Progenitor cell of endocrine pancreas (in vitro differentiated cells): ENCODE results near the gene DUSP3. TPM values are rescaled to one million over a fixed set of nuclear protein-coding genes. Genes with fewer than 3 reads are reported as not detected.

Experiments
- DNase-seq: peaks from one replicate; pipeline ENCODE4 v3.0.0; 2021; ENCODE audit warnings: low spot score; ENCODE audit not compliant: unreplicated experiment
- H3K27ac Mint-ChIP-seq: 2 replicates; pipeline ENCODE4 v1.8.0; 2021; ENCODE audit warnings: mild to moderate bottlenecking, moderate library complexity, mixed read lengths
- H3K27me3 Mint-ChIP-seq: 2 replicates; pipeline ENCODE4 v1.8.0; 2021; ENCODE audit warnings: mixed read lengths
- H3K36me3 Mint-ChIP-seq: 2 replicates; pipeline ENCODE4 v1.8.0; 2022; ENCODE audit warnings: mixed read lengths; ENCODE audit not compliant: insufficient read depth
- H3K4me1 Mint-ChIP-seq: 2 replicates; pipeline ENCODE4 v1.8.0; 2021; ENCODE audit warnings: low read depth, mixed read lengths
- H3K4me3 Mint-ChIP-seq: 2 replicates; pipeline ENCODE4 v1.8.0; 2021; ENCODE audit warnings: low read depth, mild to moderate bottlenecking, moderate library complexity, mixed read lengths
- H3K9me3 Mint-ChIP-seq: 2 replicates; pipeline ENCODE4 v1.8.0; 2021; ENCODE audit warnings: low read depth, mixed read lengths
- CTCF ChIP-seq: fragments of 200-600 bp; sonication (generic); IDR thresholded peaks from one replicate; pipeline ENCODE4 v1.5.0; 2021; ENCODE audit warnings: antibody characterized with exemption, mild to moderate bottlenecking; ENCODE audit not compliant: unreplicated experiment
- long read RNA-seq: library from polyadenylated mRNA; unstranded; transcript quantifications from one replicate; pipeline ENCODE4 v2.0.0, GENCODE V29; 2020
- total RNA-seq: library from RNA; stranded (reverse); gene quantifications from 2 replicates; pipeline ENCODE4 v1.2.1, GENCODE V29; 2021

Gene DUSP3
- 58.0 and 58.3 TPM in 2 replicates for total RNA-seq
- long read RNA-seq, full-length matches to known transcripts: 103 of 145 reads
- long read RNA-seq, partial matches to known transcripts: 5 of 145 reads
- long read RNA-seq, other reads (novel, unspliced or antisense): 37 of 145 reads

DNA sequence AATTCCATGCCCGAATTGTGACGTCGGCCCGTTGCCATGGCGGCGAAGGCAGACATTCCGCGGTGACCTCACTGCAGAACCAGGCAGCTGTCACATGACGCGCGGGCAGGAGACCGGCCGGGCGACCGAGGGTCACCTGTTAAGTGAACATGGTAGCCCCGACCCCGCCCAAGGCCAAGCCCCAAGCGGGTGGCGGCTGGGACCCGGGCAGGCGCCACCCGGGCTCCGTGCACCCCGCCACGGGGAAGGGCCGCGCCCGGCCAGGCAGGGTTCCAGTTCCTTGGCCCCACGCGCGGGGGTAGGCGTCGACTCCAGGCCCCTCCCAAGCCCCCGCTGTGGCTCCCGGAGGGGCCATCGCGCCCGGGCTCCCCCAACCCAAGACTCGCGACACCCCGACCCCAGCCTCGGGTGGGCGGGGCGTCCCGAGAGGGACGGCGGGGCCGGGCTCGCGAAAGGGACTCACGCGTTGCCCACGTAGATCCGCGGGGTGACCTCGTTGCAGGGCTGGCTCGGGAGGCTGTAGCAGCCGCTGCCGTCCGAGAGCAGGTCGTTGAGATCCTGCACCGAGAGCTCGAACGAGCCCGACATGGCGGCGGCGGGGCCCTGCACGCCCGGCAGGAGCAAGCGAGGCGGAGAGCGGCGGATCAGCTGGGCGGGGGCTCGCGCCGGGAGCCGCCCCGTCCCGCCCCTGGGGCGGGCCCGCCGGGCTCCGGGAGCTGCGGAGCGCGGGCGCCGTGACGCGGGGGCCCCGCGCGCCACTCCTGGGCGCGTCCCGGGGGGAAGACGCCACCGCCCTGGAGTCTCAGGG is at the start of gene DUSP3:
DUSP3 (minus strand) TSS at position 641 of the 808 bp plus-strand sequence; CDS start at position 588, 53 bp downstream.
- DNase-seq: peak; percentile 91
- H3K4me1 Mint-ChIP-seq: peaks cover 17% of the 10 kb centered on the region
- peak within 1 kb of the TSS; percentile 82 for H3K4me3 Mint-ChIP-seq
- peaks cover 13% of the 10 kb centered on the region for H3K27me3 Mint-ChIP-seq
- peak within 1 kb of the TSS; percentile 98 for H3K27ac Mint-ChIP-seq
- no peak for TF ChIP-seq CTCF
- no peaks in the 10 kb centered on the region for H3K9me3 Mint-ChIP-seq
- peaks cover 7% of the 10 kb centered on the region for H3K36me3 Mint-ChIP-seq

DNA sequence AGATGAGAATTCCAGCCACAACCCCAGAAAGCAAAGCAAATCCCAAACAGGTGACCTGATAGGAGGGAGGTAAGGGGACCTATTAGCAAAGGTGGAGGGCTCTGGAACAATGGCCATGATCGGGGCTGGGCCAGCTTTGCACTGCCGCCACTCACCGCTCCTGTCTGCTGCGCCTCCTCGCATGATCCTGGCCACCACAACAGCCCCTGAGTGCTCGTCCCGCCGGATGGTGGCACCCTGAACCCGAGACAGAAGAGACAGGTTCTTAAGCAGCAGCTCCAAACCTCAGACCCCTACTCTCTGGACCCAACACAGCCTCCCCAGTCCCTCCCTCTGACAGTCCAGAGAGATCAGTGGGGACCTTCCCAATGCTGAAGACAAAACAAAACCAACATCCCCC is 48.8 kb upstream of the DUSP3 start:
- H3K4me1 Mint-ChIP-seq: peaks cover 11% of the 10 kb centered on the region
- H3K4me3 Mint-ChIP-seq: no peak overlapping the region
- DNase-seq: no peak
- H3K9me3 Mint-ChIP-seq: no peaks in the 10 kb centered on the region
- peaks cover 5% of the 10 kb centered on the region for H3K36me3 Mint-ChIP-seq
- no peak for TF ChIP-seq CTCF
- H3K27me3 Mint-ChIP-seq: peaks cover 11% of the 10 kb centered on the region
- no peak overlapping the region for H3K27ac Mint-ChIP-seq

DNA sequence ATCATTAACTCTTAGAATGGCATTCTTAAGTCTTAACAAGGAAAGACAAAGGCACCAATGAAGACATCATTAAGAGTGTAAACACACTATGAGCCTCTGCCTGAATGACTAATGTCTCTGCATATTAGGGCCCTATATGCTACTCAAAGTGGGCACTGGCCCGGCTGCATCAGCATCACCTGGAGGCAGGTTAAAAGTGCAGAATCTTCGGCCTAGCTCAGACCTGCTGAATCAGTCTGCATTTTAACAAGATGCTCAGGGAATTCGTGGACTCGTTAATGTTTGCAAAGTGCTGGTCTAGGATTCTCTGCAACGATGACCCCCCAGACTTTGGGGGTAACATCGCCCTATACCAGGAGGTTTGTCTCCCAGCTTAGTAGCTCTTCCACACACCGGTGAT is 47.4 kb upstream of the DUSP3 start:
- Mint-ChIP-seq H3K4me1 (peaks cover 3% of the 10 kb centered on the region), H3K27me3 (peaks cover 5% of the 10 kb centered on the region), H3K9me3 (no peaks in the 10 kb centered on the region), H3K27ac (no peak overlapping the region), H3K4me3 (no peak overlapping the region), H3K36me3 (peaks cover 5% of the 10 kb centered on the region)
- no peak for TF ChIP-seq CTCF
- no peak for DNase-seq

DNA sequence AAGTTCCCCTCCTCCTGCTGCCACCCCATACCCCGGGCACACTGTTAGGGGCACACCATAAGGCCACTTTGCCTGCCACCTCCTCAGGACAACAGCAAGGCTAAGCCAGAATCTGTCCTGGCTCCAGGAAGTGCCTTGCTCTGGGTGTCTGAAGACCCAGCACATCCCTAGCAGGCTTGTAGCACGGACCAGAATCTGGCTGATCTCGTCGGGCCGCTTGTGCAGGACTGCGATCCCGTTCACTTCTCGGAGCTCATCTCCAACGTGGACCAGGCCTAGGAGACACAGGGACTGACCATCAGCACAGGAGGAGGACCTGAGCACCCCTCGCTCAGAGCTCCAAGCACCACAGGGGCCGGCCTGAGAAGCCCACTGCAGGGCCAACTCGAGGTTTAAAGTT is 46.8 kb upstream of the DUSP3 start:
- Mint-ChIP-seq H3K4me1 (no peaks in the 10 kb centered on the region), H3K9me3 (no peaks in the 10 kb centered on the region), H3K36me3 (peaks cover 3% of the 10 kb centered on the region), H3K4me3 (no peak overlapping the region), H3K27me3 (peaks cover under 1% of the 10 kb centered on the region), H3K27ac (no peak overlapping the region)
- no peak for DNase-seq
- no peak for TF ChIP-seq CTCF

DNA sequence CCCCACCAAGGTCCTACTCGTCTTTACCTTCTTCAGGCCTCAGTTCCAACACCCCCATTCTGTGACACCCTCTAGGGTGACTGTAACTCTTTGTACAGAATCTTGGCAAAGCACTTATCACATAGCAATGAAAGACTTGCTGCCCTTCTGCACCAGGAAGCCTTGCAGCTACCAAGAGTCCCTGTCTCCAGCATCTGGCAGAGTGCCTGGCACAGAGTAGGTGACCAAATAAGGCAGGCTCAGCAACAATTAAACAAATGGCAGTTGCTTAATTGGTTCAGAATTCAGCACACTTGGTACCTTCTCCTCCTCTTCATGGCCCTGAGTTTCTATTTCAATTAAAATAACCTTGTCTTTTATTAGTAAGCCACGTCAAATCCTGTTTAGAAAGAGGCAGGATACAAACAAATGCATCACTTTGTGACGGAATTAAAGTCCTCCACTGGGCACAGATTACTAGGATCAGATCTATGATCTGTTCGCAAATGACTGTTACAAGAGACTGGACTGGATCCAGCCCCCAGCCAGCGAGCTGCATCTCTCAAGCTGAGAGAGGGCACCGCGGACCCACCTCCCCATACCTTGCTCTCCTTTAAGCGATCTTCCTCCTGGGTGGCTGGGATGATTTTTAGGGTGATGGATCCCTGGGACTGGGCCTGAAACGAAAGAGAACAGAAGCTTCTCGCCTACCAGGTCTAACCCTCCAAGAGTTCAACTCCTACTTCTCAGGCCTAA is 44.7 kb upstream of the DUSP3 start:
- TF ChIP-seq CTCF: no peak
- DNase-seq: no peak
- Mint-ChIP-seq H3K4me1 (no peaks in the 10 kb centered on the region), H3K4me3 (no peak overlapping the region), H3K27ac (no peak overlapping the region), H3K9me3 (no peaks in the 10 kb centered on the region), H3K36me3 (peaks cover 1% of the 10 kb centered on the region), H3K27me3 (no peaks in the 10 kb centered on the region)
